Renal pelvis (tissue), 4 donors: ENCODE data around the gene NUTF2. TPM values are rescaled to one million over a fixed set of nuclear protein-coding genes. Genes with fewer than 3 reads are reported as not detected.
"Not testable (repeated sequence)": the region's sequence is repeated elsewhere in the genome, so short reads cannot be mapped to it uniquely, and the experiment has no call there.

Experiments used
- DNase-seq: peaks from one replicate; pipeline ENCODE4 v3.0.0-alpha.2; 2013
- polyA plus RNA-seq, 3 donors: library from polyadenylated mRNA; unstranded; fragments of 120-200 nt; gene quantifications; one replicate each; pipeline ENCODE4 v1.2.1, GENCODE V29; 2013; ENCODE audit not compliant: insufficient read length in 3 of 3

NUTF2 gene
- polyA plus RNA-seq, 3 donors = 122 to 133 (median 127) TPM

DNA sequence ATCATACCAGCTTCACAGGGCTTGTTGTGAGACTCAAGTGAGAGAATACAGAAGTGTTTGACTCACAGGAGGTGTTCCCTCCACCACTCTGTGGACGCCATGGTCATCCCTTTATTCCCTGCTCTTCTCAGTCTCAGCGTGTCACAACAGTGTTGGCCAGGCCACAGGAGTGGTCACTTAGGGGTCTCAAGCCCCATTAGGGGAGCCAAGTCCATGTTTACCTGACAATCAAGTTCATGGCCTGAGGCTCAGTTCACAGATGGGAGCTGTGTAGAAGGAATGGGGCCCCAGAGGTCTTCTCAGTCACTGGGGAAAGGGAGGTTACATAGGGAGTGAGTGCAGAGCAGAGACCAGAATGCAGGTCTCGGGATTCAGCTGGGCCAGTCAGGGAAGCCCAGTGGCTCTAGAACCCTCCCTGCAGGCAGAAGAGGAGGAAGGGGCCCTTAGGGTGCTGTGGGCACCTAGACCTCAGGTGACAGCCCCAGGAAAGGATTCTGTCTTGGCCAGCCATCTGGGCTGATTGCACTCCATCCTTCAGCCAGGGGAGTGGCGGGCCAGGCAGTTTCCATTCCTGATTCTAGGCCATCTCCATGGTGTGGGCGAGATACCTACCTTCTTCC lies 10.3 kb downstream of the NUTF2 start:
- no peak for DNase-seq

- no peak for DNase-seq
Observed at GRCh38 chr16:67857547-67858233, 11.0 kb downstream of the NUTF2 start.

GRCh38 chr16:67858500-67858899 lies 11.8 kb downstream of the NUTF2 start:
- DNase-seq = no peak

- DNase-seq = no peak
Observed at GRCh38 chr16:67860589-67861398, 14.1 kb downstream of the NUTF2 start.

DNA sequence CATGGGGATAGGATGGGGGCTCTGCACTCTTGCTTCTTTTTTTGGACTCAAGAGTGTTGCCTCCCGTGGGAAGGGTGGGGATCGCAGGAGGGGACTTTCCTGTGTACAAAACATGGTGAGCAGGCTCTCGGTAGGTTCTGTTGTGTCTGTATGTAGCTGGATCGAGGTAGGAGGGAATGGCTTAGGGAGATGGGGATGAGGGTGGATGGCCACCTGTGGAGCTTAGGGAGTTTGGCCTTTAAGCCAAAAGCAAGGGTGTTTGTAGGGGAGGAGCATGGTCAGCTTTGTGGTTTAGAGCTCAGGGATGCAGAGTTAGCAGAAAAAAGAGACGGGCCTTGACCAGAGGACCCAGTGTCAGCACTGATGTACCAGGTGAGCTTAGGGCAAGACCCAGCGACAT lies 15.1 kb downstream of the NUTF2 start:
- DNase-seq = no peak

GRCh38 chr16:67862623-67863583 lies 16.2 kb downstream of the NUTF2 start:
- DNase-seq = no peak

- DNase-seq = not testable (repeated sequence)
Observed at GRCh38 chr16:67864044-67864443, 17.3 kb downstream of the NUTF2 start.

DNA sequence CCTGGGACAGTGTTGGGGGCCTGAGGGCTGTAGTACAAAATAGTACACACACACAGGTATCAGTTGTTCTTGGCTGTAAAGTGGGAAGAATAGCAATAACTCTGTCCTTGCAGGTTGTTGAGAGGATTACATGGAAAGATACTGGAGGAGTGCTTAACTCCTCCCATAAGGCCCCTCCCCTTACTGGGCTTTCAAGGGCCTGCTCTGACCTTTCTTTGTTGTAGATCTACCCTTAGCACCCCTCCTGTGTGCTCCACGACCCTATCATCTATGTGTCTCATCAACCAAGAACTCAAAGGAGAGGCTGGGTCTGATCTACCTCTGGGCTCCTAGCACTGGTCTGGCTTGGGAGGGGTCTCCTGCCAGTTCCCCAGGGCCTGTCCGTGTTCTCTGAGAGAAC lies 17.9 kb downstream of the NUTF2 start:
- no peak for DNase-seq

DNA sequence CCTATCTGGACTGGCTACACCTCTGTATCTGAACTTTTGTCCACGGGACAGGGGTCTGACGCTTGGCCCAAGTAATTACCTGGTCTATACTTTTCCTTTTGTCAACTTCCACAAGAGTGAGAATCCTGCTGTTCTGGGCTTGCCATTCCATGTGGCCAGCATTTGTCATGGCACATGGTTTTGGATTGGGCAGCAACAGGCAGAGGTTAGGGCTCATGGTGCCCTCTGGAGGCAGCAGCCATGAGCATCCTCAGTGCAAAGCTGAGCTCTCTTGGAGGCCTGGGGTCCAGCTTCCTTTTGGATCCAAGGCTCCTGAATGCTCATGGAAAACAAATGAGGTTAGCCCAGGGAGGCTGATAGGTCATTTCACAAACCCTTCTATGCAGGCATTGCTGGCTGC lies 18.6 kb downstream of the NUTF2 start:
- DNase-seq = no peak

DNA sequence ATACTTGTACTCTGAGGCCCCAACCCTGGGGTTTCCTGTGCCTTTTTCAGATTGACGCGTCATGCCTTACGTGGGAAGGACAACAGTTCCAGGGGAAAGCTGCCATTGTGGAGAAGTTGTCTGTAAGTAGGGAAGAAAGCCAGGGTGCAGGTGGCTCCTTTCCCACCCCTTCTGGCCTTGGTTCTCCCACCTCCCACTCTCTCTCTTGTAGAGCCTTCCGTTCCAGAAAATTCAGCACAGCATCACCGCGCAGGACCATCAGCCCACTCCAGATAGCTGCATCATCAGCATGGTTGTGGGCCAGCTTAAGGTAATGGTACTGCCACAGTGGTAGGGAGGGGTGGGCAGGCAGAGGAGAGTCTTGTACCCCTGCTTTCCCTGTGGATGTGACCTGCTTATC lies 21.6 kb downstream of the NUTF2 start:
- no peak for DNase-seq

GRCh38 chr16:67869653-67870052 lies 22.9 kb downstream of the NUTF2 start:
- no peak for DNase-seq

DNA sequence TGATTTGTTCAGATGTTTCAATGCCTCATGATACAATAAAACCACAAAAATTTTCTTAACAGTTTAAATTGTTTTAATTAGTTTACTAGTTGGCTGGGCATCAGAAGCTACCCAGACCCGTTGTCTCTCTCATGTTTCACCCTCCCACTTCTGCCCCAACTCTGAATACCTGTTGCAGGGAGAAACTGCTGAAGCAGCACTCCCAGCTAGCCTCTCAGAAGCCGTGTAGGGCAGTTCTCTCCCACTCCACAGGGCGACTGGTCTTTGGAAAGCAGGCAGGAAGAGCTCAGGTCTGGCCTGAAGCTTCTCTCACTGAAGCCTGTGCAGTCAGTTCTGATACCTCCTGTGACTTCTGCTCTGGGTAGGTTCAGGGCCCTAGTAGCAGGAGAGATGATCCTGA lies 24.5 kb downstream of the NUTF2 start:
- DNase-seq = no peak

DNA sequence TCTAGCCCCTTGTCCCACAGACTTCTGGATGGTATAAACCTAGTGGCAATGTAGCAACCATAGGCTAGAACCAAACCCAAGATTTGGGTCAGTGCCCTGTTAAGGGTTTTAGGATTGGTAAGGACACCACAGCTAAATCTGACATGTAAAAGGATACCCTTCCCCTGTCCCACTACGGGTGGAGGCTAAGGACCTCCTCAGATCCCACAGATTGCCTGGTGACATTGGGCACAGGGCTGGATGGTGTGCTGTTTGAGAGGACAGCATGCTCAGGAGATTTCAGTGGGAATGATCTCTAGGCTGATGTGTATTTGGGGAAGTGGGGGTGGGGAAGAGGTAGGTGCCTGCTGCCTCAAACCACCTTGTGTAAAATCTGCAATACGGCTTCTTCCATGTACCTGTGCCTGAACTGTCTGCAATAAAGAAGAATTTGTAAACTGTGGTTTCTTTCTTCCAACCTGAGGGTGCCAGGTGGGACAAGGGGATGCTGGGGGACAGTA lies 25.4 kb downstream of the NUTF2 start:
- no peak for DNase-seq

DNA sequence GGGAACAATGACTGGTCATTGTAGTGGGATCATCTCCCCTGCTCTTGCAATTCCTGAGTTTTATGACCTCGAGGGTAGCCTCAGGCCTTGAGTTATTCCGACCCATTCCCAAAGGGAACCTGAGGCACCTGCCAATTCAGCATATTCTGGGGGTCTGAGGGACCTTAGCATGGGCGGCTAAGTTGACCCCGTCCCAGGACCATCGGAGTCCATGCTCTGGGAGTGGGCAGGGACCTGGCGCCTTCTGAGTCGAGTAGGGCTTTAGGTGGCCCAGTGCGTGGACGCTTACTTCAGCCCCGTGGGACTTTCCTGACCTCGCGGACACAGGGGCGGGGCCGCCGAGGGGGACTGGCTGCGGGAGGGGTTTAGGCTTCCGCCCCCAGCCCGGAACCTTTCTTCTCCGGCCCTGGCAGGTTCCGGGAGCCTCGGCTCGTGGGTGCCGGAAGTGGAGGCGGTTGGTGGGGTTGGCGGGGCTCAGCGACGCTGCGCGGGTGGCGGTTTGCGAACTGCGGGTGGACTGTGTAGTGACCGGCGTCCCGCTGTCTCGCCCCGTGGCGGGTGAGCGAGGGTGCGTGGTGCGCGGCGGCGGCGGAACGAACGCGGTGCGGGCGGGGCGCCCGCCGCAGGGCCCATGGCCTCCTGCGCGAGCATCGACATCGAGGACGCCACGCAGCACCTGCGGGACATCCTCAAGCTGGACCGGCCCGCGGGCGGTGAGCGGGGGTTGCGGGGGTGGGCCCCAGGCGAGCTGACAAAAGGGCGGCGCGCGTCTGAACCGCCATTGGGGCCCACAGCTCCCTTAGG lies 26.1 kb downstream of the NUTF2 start, which contains the start of gene EDC4:
TSS of gene EDC4 (plus strand) at position 422 of the 804 bp plus-strand sequence. CDS start at position 632, 210 bp downstream.
- DNase-seq = peak; percentile 68

GRCh38 chr16:67873435-67874370 lies 27.0 kb downstream of the NUTF2 start:
- no peak for DNase-seq

DNA sequence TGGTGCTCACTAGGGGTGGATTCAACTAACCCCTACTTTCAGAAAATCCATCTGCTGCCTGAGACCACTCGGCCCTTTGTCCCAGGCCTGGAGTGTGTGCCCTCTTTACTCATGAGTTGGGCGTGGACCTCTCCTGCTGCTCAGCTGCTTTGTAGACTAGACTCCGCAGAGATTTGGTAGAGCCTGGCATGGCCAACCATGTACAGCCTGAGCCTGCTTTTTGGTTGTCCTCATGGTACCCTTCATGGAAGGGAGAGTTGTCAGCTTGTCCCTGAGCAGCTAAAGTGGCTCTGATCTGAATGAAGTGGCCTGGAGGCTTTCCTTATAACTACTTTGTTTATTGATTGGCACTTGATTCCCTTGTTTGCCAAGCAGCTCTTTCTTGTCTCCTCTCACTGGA lies 27.6 kb downstream of the NUTF2 start:
- DNase-seq = no peak

GRCh38 chr16:67877064-67877463 lies 30.3 kb downstream of the NUTF2 start:
- DNase-seq = no peak

- no peak for DNase-seq
Observed at GRCh38 chr16:67878232-67878631, 31.5 kb downstream of the NUTF2 start.

DNA sequence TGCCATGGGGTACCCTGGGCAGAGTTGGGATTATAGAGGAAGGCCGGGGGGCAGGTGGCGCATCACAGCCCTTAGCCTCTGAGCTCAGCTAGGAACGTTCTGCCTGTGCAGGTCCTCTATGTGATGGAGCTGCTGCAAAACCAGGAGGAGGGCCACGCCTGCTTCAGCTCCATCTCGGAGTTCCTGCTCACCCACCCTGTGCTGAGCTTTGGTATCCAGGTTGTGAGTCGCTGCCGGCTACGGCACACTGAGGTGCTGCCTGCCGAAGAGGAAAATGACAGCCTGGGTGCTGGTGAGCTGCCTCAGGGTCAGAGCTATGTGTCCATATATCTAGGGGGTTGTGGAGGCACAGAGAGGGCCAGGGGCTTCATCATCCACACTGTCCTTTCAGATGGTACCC lies 32.1 kb downstream of the NUTF2 start:
- DNase-seq = no peak
